GM13976 (cell line): ENCODE results near the gene NLRC3.

Experiments
- DNase-seq: peaks from one replicate; pipeline ENCODE4 v3.0.0; 2012; ENCODE audit warnings: low spot score
- in situ Hi-C: fragments of 300-500 bp; cut with MboI; formaldehyde crosslinking; loops from one replicate; pipeline ENCODE4 v1.12.0; 2022; ENCODE audit warnings: low sequenced_read_pairs, mixed read lengths, inconsistent platforms; ENCODE audit not compliant: unreplicated experiment
- TF ChIP-seq, protein P1 (sequence below): IDR thresholded peaks from 2 replicates; pipeline ENCODE4 v1.5.1; 2012; ENCODE audit warnings: borderline replicate concordance, mild to moderate bottlenecking; ENCODE audit not compliant: insufficient read depth; ENCODE audit errors: extremely low read depth, missing control alignments, control extremely low read depth

Gene NLRC3

GRCh38 chr16:3494386-3494973 lies 82.7 kb downstream of the NLRC3 start:
- DNase-seq: peak; percentile 18
- in situ Hi-C loops: no loop called here
- TF ChIP-seq, protein P1, sequence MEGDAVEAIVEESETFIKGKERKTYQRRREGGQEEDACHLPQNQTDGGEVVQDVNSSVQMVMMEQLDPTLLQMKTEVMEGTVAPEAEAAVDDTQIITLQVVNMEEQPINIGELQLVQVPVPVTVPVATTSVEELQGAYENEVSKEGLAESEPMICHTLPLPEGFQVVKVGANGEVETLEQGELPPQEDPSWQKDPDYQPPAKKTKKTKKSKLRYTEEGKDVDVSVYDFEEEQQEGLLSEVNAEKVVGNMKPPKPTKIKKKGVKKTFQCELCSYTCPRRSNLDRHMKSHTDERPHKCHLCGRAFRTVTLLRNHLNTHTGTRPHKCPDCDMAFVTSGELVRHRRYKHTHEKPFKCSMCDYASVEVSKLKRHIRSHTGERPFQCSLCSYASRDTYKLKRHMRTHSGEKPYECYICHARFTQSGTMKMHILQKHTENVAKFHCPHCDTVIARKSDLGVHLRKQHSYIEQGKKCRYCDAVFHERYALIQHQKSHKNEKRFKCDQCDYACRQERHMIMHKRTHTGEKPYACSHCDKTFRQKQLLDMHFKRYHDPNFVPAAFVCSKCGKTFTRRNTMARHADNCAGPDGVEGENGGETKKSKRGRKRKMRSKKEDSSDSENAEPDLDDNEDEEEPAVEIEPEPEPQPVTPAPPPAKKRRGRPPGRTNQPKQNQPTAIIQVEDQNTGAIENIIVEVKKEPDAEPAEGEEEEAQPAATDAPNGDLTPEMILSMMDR: no peak

- no peak for DNase-seq
- in situ Hi-C loops: no loop called here
- TF ChIP-seq, protein P1: no peak
Measured at GRCh38 chr16:3492356-3492755, 84.8 kb downstream of the NLRC3 start.

- TF ChIP-seq, protein P1: peak; percentile 23
- peak; percentile 66 for DNase-seq
- in situ Hi-C loops: no loop called here
Measured at GRCh38 chr16:3490911-3491629, 86.1 kb downstream of the NLRC3 start.
